BJ (cell line): ENCODE measurements around the gene GCK. TPM values are rescaled to one million over a fixed set of nuclear protein-coding genes. Genes with fewer than 3 reads are reported as not detected.

Source experiments
- CTCF ChIA-PET: fragments of 350-600 bp; formaldehyde crosslinking; extraction: SDS; loops from one replicate; lab custom pipeline; 2021; ENCODE audit warnings: antibody characterized with exemption, inconsistent platforms; lab: Yijun Ruan, JAX
- POLR2A ChIA-PET: fragments of 300-600 bp; sonication (Branson Sonifier 250); formaldehyde crosslinking; extraction: SDS; loops from one replicate; lab custom pipeline; 2021; ENCODE audit warnings: antibody characterized with exemption; lab: Charles Lee
- DNase-seq: peaks from one replicate; pipeline ENCODE4 v3.0.0-alpha.2; 2011; ENCODE audit warnings: low read depth
- H3K27me3 ChIP-seq: 2 replicates; pipeline ENCODE4 v1.6.0; 2011; ENCODE audit warnings: low read length; ENCODE audit not compliant: control insufficient read depth, insufficient read depth
- H3K36me3 ChIP-seq: 2 replicates; pipeline ENCODE4 v1.5.1; 2011; ENCODE audit warnings: low read length; ENCODE audit not compliant: control insufficient read depth, insufficient read depth
- H3K4me3 ChIP-seq: 2 replicates; pipeline ENCODE4 v1.5.1; 2011; ENCODE audit warnings: low read depth, mild to moderate bottlenecking, control low read depth, low read length
- CTCF ChIP-seq: IDR thresholded peaks from 2 replicates; pipeline ENCODE4 v1.5.1; 2011; ENCODE audit warnings: low read depth, mild to moderate bottlenecking, control low read depth, inconsistent platforms, low read length, moderate library complexity; ENCODE audit not compliant: insufficient read depth
- polyA plus RNA-seq: library from polyadenylated mRNA; depleted of rRNA; stranded (reverse); fragments of >200 nt; gene quantifications from 2 replicates; pipeline ENCODE4 v1.2.3, GENCODE V29; 2011

Gene GCK
- polyA plus RNA-seq, 1 experiment, result 0.40 TPM

DNA sequence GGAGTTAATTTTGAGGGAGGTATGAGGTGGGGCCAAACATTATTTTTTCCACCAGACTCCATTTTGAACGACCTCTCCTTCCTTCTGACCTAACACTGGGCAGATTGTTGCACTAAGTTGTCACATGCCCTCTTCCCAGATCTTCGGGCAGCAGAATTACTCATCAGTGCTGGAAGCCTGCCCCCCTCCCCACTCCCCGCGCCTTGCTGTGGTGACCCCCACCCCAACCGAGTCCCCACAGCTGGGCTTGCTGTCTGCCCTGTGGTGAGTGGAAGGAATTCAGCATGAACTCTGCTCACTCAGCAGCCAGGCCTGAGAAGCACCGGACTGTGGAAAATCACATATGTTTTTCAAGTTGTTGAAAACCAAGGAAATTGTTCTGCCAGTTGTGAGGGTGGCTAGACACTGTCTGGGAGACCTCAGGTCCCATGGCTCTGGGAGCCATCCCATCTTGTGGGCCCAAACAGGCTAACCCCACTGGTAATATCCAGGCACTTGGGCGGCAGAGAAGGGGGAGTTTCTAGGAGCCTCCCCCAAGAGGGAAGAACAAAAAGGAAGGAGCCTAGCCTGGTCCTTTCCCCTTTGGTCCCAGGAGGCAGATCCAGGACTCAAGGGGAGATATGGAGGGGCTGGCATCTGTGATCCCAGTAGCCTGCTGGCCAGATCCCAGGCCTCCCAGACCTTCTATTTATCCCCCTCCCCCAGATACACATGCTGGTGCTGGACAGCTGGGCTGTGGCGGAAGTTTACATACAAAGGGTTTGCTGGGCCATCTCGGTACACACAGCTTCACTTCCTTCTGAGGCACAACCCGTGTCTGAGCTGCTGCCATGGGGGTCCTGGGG lies 88.6 kb downstream of the GCK start:
- H3K27me3 ChIP-seq, result no peaks in the 10 kb centered on the region
- peak; percentile 67 for DNase-seq
- POLR2A ChIA-PET, result interaction anchor here (0.5 to 0.6 kb wide), 2 partner anchors 11 to 22 kb away, joined by 4 to 7 read pairs; partner anchors contain the start of gene POLD2
- CTCF ChIA-PET, result interaction anchor here (1.7 kb wide), 1 partner anchor 10 kb away, joined by 5 read pairs; no protein-coding TSS in a partner anchor
- H3K4me3 ChIP-seq, result no peak overlapping the region
- H3K36me3 ChIP-seq, result 0 out of 2 replicates have a peak, but pooled peaks cover 1% of the 10 kb centered on the region
- no peak for TF ChIP-seq CTCF

DNA sequence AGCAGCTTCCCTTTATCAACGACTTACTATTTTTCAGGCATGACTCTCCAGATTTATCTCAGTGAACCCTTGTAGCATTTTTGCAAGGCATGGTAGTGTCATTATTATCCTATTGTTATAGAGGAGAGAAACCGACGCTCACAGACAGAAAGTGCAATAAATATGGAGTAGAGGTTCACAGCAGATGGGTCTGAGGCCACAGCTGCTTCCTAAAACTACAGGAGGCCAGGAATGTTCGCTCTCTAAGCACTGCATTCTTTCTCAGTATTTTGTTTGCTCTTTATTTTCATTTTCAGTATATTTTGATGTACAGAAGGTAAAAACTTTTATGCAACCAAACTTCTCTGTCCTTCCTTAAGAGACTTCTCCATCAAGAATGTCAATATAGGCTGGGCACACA lies 89.6 kb downstream of the GCK start:
- DNase-seq, result no peak
- TF ChIP-seq CTCF, result no peak
- Histone ChIP-seq H3K27me3 (no peaks in the 10 kb centered on the region), H3K36me3 (no peaks in the 10 kb centered on the region), H3K4me3 (no peak overlapping the region)
- ChIA-PET POLR2A (interaction anchor here (0.6 kb wide), 1 partner anchor 16 kb away, joined by 6 read pairs; no protein-coding TSS in a partner anchor), CTCF (interaction anchor here (1.1 to 1.3 kb wide), 2 partner anchors 11 to 97 kb away, joined by 4 to 6 read pairs; no protein-coding TSS in a partner anchor)

- no peak for TF ChIP-seq CTCF
- H3K4me3 ChIP-seq, result no peak overlapping the region
- DNase-seq, result no peak
- ChIA-PET CTCF (interaction anchor here (0.9 to 1.7 kb wide), 4 partner anchors 10 to 98 kb away, joined by 4 to 6 read pairs (median 4); no protein-coding TSS in a partner anchor), POLR2A (no interaction called here)
- H3K36me3 ChIP-seq, result no peaks in the 10 kb centered on the region
- no peaks in the 10 kb centered on the region for H3K27me3 ChIP-seq
These were observed 90.9 kb downstream of the GCK start for GRCh38 chr7:44098092-44099068.

DNA sequence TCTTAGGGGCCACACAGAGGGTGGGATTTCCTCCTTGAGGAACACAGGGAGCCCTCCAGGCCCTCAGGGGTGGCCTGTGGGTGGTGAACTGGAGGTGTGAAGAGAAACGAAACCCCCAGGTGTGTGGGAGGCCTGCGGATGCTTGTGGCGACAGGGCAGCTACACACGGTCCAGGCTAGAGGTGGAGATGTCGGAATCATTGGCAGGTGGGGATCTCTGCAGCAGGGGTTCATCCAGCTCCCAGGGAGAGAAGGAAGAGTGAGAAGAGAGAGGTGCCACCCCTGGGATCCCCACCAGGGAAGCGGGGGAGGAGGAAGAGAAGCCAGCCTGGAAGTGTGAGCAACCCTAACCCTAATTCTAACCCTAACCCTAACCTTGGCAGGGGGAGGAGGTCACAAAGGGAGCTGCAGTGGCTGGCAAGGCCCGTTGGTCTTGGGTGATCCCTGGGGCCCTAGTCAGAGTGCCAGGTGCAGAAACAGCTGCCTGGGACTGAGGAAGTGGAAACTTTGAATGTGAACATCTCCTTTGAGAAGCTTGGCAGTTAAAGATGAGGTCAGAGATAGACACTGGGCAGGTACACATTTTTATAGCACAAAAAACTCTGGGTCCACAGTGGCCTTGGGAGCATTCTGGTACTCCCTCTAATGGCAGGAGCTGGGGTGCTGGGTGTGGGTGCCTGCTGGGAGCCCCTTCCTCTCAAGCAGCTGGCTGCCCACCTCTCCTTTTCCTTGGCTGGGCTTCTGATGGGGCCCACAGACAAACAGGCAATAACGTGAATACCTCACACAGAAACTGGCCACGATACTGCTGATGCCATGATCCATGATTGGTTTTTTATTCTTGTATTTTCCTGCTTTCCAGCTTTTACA lies 91.9 kb downstream of the GCK start:
- ChIA-PET POLR2A (no interaction called here), CTCF (interaction anchor here (1.7 kb wide), 1 partner anchor 8 kb away, joined by 4 read pairs; no protein-coding TSS in a partner anchor)
- no peaks in the 10 kb centered on the region for H3K27me3 ChIP-seq
- TF ChIP-seq CTCF, result no peak
- no peaks in the 10 kb centered on the region for H3K36me3 ChIP-seq
- DNase-seq, result no peak
- H3K4me3 ChIP-seq, result no peak overlapping the region
